Right lobe of liver (tissue), 4 donors: ENCODE results near the gene TYW5.

Source experiments
- CTCF ChIP-seq, 4 donors: fragments of 200-600 bp in 3 of 4; fragments of 450-650 bp in 1 of 4; IDR thresholded peaks; one replicate each; pipeline versions ENCODE4 v1.5.1 to v1.8.0; 2016 to 2022; ENCODE audit warnings: antibody characterized with exemption in 4 of 4, mild to moderate bottlenecking in 2 of 4
- POLR2A ChIP-seq: fragments of 450-650 bp; IDR thresholded peaks from one replicate; pipeline ENCODE4 v1.6.1; 2017; ENCODE audit warnings: antibody characterized with exemption, mild to moderate bottlenecking
- donor health status: DM: no; HTN: no; CAD: no.
- donor health status: DM: no; HTN: no; CAD: no.
- donor health status: DM: no; HTN: yes; CAD: no.

DNA sequence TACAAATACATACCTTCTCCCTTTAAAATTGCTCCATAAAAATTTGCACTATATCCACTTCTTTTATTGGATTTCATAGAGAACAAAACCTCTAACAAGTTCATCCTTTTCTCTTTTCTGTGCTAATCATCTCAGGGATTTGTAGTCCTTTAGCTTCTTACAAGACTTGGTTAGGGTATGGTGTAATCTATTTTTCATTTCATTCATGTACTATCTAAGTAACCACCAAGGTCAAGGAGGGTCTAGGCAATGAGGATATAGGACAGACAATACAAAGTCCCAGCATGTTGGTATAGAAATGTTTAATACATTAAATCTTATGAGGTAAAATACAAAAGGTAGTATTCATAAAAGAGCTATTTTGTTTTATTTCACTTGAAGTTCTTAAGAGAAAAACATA lies 26.7 kb downstream of the TYW5 start:
- TF ChIP-seq POLR2A, result no peak
- TF ChIP-seq CTCF (IDR thresholded peaks at IDR 0.05), result no peak
